A549 (cell line): Measurements from ENCODE around the gene B4GALT3. TPM values are rescaled to one million over a fixed set of nuclear protein-coding genes. Genes with fewer than 3 reads are reported as not detected.

Source experiments
- ATAC-seq, 2 experiments: fragments of 200-7000 bp in 1 of 2; fragments of >200 bp in 1 of 2; cut with Nextera tagmentation in 1 of 2; cut with Tn5 transposase in 1 of 2; 3 replicates each; pipeline versions ENCODE4 v1.8.0 to v1.9.1; 2018 to 2020; ENCODE audit warnings: mild to moderate bottlenecking in 1 of 2, moderate library complexity in 1 of 2
- CTCF ChIA-PET: fragments of 300-600 bp; sonication (Branson Sonifier 250); formaldehyde crosslinking; extraction: SDS; loops from one replicate; lab custom pipeline; 2021; ENCODE audit warnings: antibody characterized with exemption, inconsistent platforms; lab: Yijun Ruan, JAX
- POLR2A ChIA-PET: fragments of 350-600 bp; formaldehyde crosslinking; extraction: SDS; loops from one replicate; lab custom pipeline; 2021; ENCODE audit warnings: antibody characterized with exemption, inconsistent platforms; lab: Yijun Ruan, JAX
- DNase-seq, 2 experiments: peaks; one replicate each; pipeline versions ENCODE4 v3.0.0 to v3.0.0-alpha.2; 2011 to 2016; ENCODE audit warnings: low read depth in 1 of 2, low spot score in 1 of 2
- FAIRE-seq: peaks from 2 replicates; lab custom pipeline; 2011; peaks lifted over from hg19 to GRCh38; lab: Jason Lieb, UNC
- H3K27ac ChIP-seq, 2 experiments: fragments of >200 bp; sonication (Bioruptor Twin); formaldehyde crosslinking; 3 replicates each; pipeline ENCODE4 v1.5.1; 2016 to 2017
- H3K4me1 ChIP-seq: fragments of >200 bp; sonication (Bioruptor Twin); formaldehyde crosslinking; 3 replicates; pipeline ENCODE4 v1.6.1; 2016
- H3K4me2 ChIP-seq: fragments of >200 bp; sonication (Bioruptor Twin); formaldehyde crosslinking; 3 replicates; pipeline ENCODE4 v1.6.1; 2016
- H3K4me3 ChIP-seq: fragments of >200 bp; sonication (Bioruptor Twin); formaldehyde crosslinking; 3 replicates; pipeline ENCODE4 v1.5.1; 2016
- H3K9me3 ChIP-seq: fragments of >200 bp; sonication (Bioruptor Twin); formaldehyde crosslinking; 3 replicates; pipeline ENCODE4 v1.6.1; 2016
- BCL3 ChIP-seq: fragments of >200 bp; sonication (Bioruptor Twin); formaldehyde crosslinking; IDR thresholded peaks from 3 replicates; pipeline ENCODE4 v1.6.1; 2016
- CBX2 ChIP-seq: fragments of 200-600 bp; sonication (generic); IDR thresholded peaks from 2 replicates; pipeline ENCODE4 v1.6.1; 2016; ENCODE audit warnings: low read depth, mild to moderate bottlenecking, borderline replicate concordance
- CEBPB ChIP-seq, 2 experiments: fragments of >200 bp in 1 of 2; sonication (Bioruptor Twin) in 1 of 2; formaldehyde crosslinking in 1 of 2; IDR thresholded peaks; 2 replicates each; pipeline ENCODE4 v1.6.1; 2012 to 2016
- E2F6 ChIP-seq: IDR thresholded peaks from 2 replicates; pipeline ENCODE4 v1.6.1; 2012; ENCODE audit warnings: low read depth, borderline replicate concordance
- EHMT2 ChIP-seq: fragments of 200-600 bp; sonication (generic); IDR thresholded peaks from 2 replicates; pipeline ENCODE4 v1.6.1; 2016; ENCODE audit warnings: antibody characterized with exemption, low read depth, mild to moderate bottlenecking, moderate library complexity
- EP300 ChIP-seq, 2 experiments: fragments of >200 bp; sonication (Bioruptor Twin); formaldehyde crosslinking; IDR thresholded peaks; 2 replicates in 1 of 2; 3 replicates in 1 of 2; pipeline ENCODE4 v1.6.1; 2016 to 2017
- GATA3 ChIP-seq: IDR thresholded peaks from 2 replicates; pipeline ENCODE4 v1.6.1; 2012; ENCODE audit warnings: borderline replicate concordance
- HES2 ChIP-seq: fragments of >200 bp; sonication (Bioruptor Twin); formaldehyde crosslinking; IDR thresholded peaks from 2 replicates; pipeline ENCODE4 v1.6.1; 2016
- HEYL ChIP-seq: fragments of 250-450 bp; sonication (Bioruptor Pico); IDR thresholded peaks from 2 replicates; pipeline ENCODE4 v1.8.0; 2021; ENCODE audit warnings: mild to moderate bottlenecking, moderate library complexity
- JUN ChIP-seq, 2 experiments: fragments of >200 bp; sonication (Bioruptor Twin); formaldehyde crosslinking; IDR thresholded peaks; 2 replicates in 1 of 2; 3 replicates in 1 of 2; pipeline ENCODE4 v1.6.1; 2016 to 2017
- JUNB ChIP-seq: fragments of >200 bp; sonication (Bioruptor Twin); formaldehyde crosslinking; IDR thresholded peaks from 2 replicates; pipeline ENCODE4 v1.6.1; 2016
- MAZ ChIP-seq: fragments of 150-350 bp; IDR thresholded peaks from 2 replicates; pipeline ENCODE4 v1.6.1; 2014; ENCODE audit warnings: antibody characterized with exemption, low read depth, low read length, borderline replicate concordance
- NR3C1 ChIP-seq: fragments of >200 bp; sonication (Bioruptor Twin); formaldehyde crosslinking; IDR thresholded peaks from 3 replicates; pipeline ENCODE4 v1.6.1; 2017
- PBX3 ChIP-seq: IDR thresholded peaks from 2 replicates; pipeline ENCODE4 v1.6.1; 2012
- RAD21 ChIP-seq, 2 experiments: fragments of >200 bp in 1 of 2; sonication (Bioruptor Twin) in 1 of 2; formaldehyde crosslinking in 1 of 2; IDR thresholded peaks in 1 of 2; conservative IDR thresholded peaks in 1 of 2; 2 replicates in 1 of 2; 3 replicates in 1 of 2; pipeline ENCODE4 v1.6.1; 2012 to 2018; ENCODE audit warnings: inconsistent platforms in 1 of 2
- RARB ChIP-seq: fragments of 250-450 bp; sonication (Bioruptor Pico); IDR thresholded peaks from 2 replicates; pipeline ENCODE4 v1.8.0; 2021; ENCODE audit warnings: mild to moderate bottlenecking, moderate library complexity
- REST ChIP-seq: fragments of 200-600 bp; sonication (generic); IDR thresholded peaks from 2 replicates; pipeline ENCODE4 v1.6.1; 2016; ENCODE audit warnings: antibody characterized with exemption, mild to moderate bottlenecking, moderate library complexity
- SMC3 ChIP-seq: fragments of >200 bp; sonication (Bioruptor Twin); formaldehyde crosslinking; IDR thresholded peaks from 3 replicates; pipeline ENCODE4 v1.6.1; 2018; ENCODE audit warnings: inconsistent platforms
- ZC3H11A ChIP-seq: fragments of 450-650 bp; IDR thresholded peaks from 2 replicates; pipeline ENCODE4 v1.6.1; 2014; ENCODE audit warnings: antibody characterized with exemption, mild to moderate bottlenecking
- ZSCAN20 ChIP-seq: fragments of 250-450 bp; sonication (Bioruptor Pico); IDR thresholded peaks from 2 replicates; pipeline ENCODE4 v1.8.0; 2022; ENCODE audit warnings: mild to moderate bottlenecking, moderate library complexity
- WGBS: methylation state at CpG from one replicate; pipeline ENCODE4 v1.1.6; 2017; ENCODE audit errors: missing lambda C conversion rate; 5-methylcytosine and 5-hydroxymethylcytosine counted together
- polyA plus RNA-seq, 4 experiments: library from polyadenylated mRNA; depleted of rRNA in 3 of 4; stranded (reverse); fragments of >200 nt; fragmentation: RNase III in 1 of 4; extraction: RNeasy Plus Mini Kit Qiagen cat#74134 plus additional on column Dnase treatment in 1 of 4; gene quantifications; 2 replicates in 3 of 4; 3 replicates in 1 of 4; pipeline ENCODE4 v1.2.3, GENCODE V29; 2011 to 2017

B4GALT3 gene
- polyA plus RNA-seq, 2 of the 4 experiments (the other 2 are of a cell fraction): 25.3 to 25.5 TPM

GRCh38 chr1:161179698-161180097, 2.4 kb upstream of the B4GALT3 start:
- H3K4me3 ChIP-seq: no peak overlapping the region
- no peak for TF ChIP-seq CBX2
- no peak for TF ChIP-seq E2F6
- no peak for TF ChIP-seq REST
- no peak for TF ChIP-seq RARB (CRISPR knock-in tag)
- no peak for TF ChIP-seq HES2
- TF ChIP-seq PBX3: no peak
- no peak for TF ChIP-seq HEYL
- TF ChIP-seq JUN (IDR thresholded peaks at IDR 0.05): no peak
- no peak for TF ChIP-seq JUNB
- TF ChIP-seq RAD21 (conservative IDR thresholded peaks at IDR 0.05 in 1 of 2, IDR thresholded peaks at IDR 0.05 in 1 of 2): no peak
- TF ChIP-seq EP300 (IDR thresholded peaks at IDR 0.05): no peak
- no peak for TF ChIP-seq MAZ
- no peak for TF ChIP-seq CEBPB (IDR thresholded peaks at IDR 0.05)
- TF ChIP-seq ZC3H11A: no peak
- no peak for TF ChIP-seq BCL3
- no peak for TF ChIP-seq NR3C1
- FAIRE-seq: no peak
- no peak for ATAC-seq
- no peak overlapping the region for H3K27ac ChIP-seq
- POLR2A ChIA-PET: no interaction called here
- whole genome bisulfite sequencing: 85% methylated on average over 3 of the region's 3 CpGs
- no peak for DNase-seq
- no peak overlapping the region for H3K4me2 ChIP-seq
- no peaks in the 10 kb centered on the region for H3K9me3 ChIP-seq
- peaks cover 23% of the 10 kb centered on the region for H3K4me1 ChIP-seq
- CTCF ChIA-PET: interaction anchor here (0.7 to 5.5 kb wide), 5 partner anchors 11 to 208 kb away, joined by 3 to 49 read pairs (median 3); partner anchors contain the start of gene PPOX

- 90% methylated on average over 9 of the region's 9 CpGs for WGBS
- Histone ChIP-seq H3K27ac (peak overlapping the region; percentile 83 to 91), H3K4me3 (peak overlapping the region; percentile 63), H3K4me1 (peaks cover 22% of the 10 kb centered on the region), H3K4me2 (peak overlapping the region; percentile 93), H3K9me3 (no peaks in the 10 kb centered on the region)
- ATAC-seq (no peak), DNase-seq (no peak), FAIRE-seq (no peak)
- POLR2A ChIA-PET: interaction anchor here (1.5 to 2.2 kb wide), 2 partner anchors 9 to 12 kb away, joined by 3 to 25 read pairs; partner anchors contain the start of gene PPOX
- CTCF ChIA-PET: interaction anchor here (0.7 to 2.1 kb wide), 2 partner anchors 13 to 16 kb away, joined by 3 to 4 read pairs; no protein-coding TSS in a partner anchor
- TF ChIP-seq ZSCAN20 (CRISPR knock-in tag) (no peak), NR3C1 (no peak), SMC3 (no peak), MAZ (no peak), EHMT2 (no peak), GATA3 (no peak), JUN (IDR thresholded peaks at IDR 0.05) (no peak)
Observed at GRCh38 chr1:161177936-161178244, 583 bp upstream of the B4GALT3 start.
